ENCODE data around the gene RAB3B. TPM values are rescaled to one million over a fixed set of nuclear protein-coding genes. Genes with fewer than 3 reads are reported as not detected.
"Not testable (repeated sequence)": the region's sequence is repeated elsewhere in the genome, so short reads cannot be mapped to it uniquely, and the experiment has no call there.

The RAB3B gene
- total and polyA plus RNA-seq, 4 donors = 0.02 to 0.57 (median 0.11) TPM

DNA sequence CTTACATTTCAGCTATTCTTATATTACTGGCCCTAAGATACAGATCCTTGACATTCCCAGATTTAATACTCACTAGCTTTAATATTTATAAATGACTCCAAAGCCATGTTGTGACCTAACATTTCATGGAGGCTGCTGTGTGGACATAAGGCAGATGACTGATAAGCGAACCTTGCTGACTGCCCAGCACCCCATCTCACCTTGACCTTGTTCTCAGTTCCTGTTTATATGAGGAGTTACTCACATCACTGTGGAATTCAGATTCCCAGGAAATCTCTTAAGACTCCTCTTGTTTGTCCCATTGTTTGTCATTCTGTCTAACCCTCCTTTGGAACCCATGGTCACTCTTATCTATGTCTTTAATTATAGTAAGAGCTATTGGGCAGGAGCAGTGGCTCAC, 21.9 kb downstream of the RAB3B start:
- peaks cover 0 to 30% (median 6%) of the 10 kb centered on the region in 3 donors for H3K27me3 ChIP-seq (ENCODE audit: control insufficient read depth in 3 of 3, insufficient read depth in 3 of 3, low read length in 2 of 3)
- H3K27ac ChIP-seq (ENCODE audit: low read depth in 1 of 2, low read length in 1 of 2) = no peak overlapping the region
- ATAC-seq (ENCODE audit: insufficient read depth, low FRiP score) (no peak), DNase-seq (no peak)
- TF ChIP-seq, protein P1, sequence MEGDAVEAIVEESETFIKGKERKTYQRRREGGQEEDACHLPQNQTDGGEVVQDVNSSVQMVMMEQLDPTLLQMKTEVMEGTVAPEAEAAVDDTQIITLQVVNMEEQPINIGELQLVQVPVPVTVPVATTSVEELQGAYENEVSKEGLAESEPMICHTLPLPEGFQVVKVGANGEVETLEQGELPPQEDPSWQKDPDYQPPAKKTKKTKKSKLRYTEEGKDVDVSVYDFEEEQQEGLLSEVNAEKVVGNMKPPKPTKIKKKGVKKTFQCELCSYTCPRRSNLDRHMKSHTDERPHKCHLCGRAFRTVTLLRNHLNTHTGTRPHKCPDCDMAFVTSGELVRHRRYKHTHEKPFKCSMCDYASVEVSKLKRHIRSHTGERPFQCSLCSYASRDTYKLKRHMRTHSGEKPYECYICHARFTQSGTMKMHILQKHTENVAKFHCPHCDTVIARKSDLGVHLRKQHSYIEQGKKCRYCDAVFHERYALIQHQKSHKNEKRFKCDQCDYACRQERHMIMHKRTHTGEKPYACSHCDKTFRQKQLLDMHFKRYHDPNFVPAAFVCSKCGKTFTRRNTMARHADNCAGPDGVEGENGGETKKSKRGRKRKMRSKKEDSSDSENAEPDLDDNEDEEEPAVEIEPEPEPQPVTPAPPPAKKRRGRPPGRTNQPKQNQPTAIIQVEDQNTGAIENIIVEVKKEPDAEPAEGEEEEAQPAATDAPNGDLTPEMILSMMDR (IDR thresholded peaks at IDR 0.05; ENCODE audit: control extremely low read depth, extremely low read depth) = no peak
- no peak overlapping the region for H3K9ac ChIP-seq (ENCODE audit: insufficient read depth in 1 of 2, low read length in 2 of 2)
- no peaks in the 10 kb centered on the region for H3K9me3 ChIP-seq (ENCODE audit: control insufficient read depth in 4 of 4, insufficient read depth in 3 of 4, low read length in 3 of 4)
- WGBS, 2 donors = 83 to 89% methylated on average over 1 of the region's 1 CpG
- H3K4me1 ChIP-seq (ENCODE audit: control insufficient read depth in 5 of 5, insufficient read depth in 5 of 5, low read length in 5 of 5) = no peaks in the 10 kb centered on the region
- no peaks in the 10 kb centered on the region for H3K36me3 ChIP-seq (ENCODE audit: control insufficient read depth in 4 of 4, insufficient read depth in 4 of 4, low read length in 4 of 4)
- no peak overlapping the region for H3K4me3 ChIP-seq

GRCh38 chr1:51967213-51967791, 23.2 kb downstream of the RAB3B start:
- H3K4me3 ChIP-seq; DNase-seq; H3K4me1 ChIP-seq (ENCODE audit: control insufficient read depth in 5 of 5, insufficient read depth in 5 of 5, low read length in 5 of 5); H3K36me3 ChIP-seq (ENCODE audit: control insufficient read depth in 4 of 4, insufficient read depth in 4 of 4, low read length in 4 of 4); H3K27ac ChIP-seq (ENCODE audit: low read depth in 1 of 2, low read length in 1 of 2); H3K9ac ChIP-seq (ENCODE audit: insufficient read depth in 1 of 2, low read length in 2 of 2); H3K9me3 ChIP-seq (ENCODE audit: control insufficient read depth in 4 of 4, insufficient read depth in 3 of 4, low read length in 3 of 4); ATAC-seq (ENCODE audit: insufficient read depth, low FRiP score): not testable (repeated sequence)
- 90 to 93% methylated on average over 1 of the region's 1 CpG for WGBS, 2 donors
- H3K27me3 ChIP-seq (ENCODE audit: control insufficient read depth in 3 of 3, insufficient read depth in 3 of 3, low read length in 2 of 3) = peaks cover 0 to 43% (median 6%) of the 10 kb centered on the region in 3 donors

DNA sequence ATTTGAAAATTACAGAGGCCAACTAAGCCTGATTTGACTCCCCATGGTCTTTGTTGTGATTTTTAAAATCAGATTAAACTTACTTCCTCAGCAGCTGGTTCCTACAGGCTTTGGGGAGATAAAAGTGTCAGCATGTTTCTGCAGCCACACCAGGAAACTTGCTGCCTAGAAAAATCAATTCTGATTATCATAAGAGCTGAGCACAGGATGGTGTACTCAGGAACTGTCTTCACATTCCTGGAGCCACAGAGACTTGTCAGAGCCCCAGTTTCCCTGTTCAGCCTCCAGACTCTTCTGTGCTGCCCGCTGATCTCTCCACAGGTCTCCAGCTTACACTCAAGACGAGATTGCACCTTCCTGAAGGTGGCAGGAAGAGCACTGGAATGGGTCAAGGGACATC, 23.9 kb downstream of the RAB3B start:
- TF ChIP-seq, protein P1 (IDR thresholded peaks at IDR 0.05; ENCODE audit: control extremely low read depth, extremely low read depth) = no peak
- H3K9ac ChIP-seq (ENCODE audit: insufficient read depth in 1 of 2, low read length in 2 of 2) = no peak overlapping the region
- 70 to 81% methylated on average over 2 of the region's 2 CpGs for WGBS, 2 donors
- H3K4me3 ChIP-seq = no peak overlapping the region
- DNase-seq = no peak
- peaks cover 0 to 50% (median 10%) of the 10 kb centered on the region in 3 donors for H3K27me3 ChIP-seq (ENCODE audit: control insufficient read depth in 3 of 3, insufficient read depth in 3 of 3, low read length in 2 of 3)
- no peaks in the 10 kb centered on the region for H3K4me1 ChIP-seq (ENCODE audit: control insufficient read depth in 5 of 5, insufficient read depth in 5 of 5, low read length in 5 of 5)
- no peak for ATAC-seq (ENCODE audit: insufficient read depth, low FRiP score)
- H3K36me3 ChIP-seq (ENCODE audit: control insufficient read depth in 4 of 4, insufficient read depth in 4 of 4, low read length in 4 of 4) = no peaks in the 10 kb centered on the region
- no peak overlapping the region for H3K27ac ChIP-seq (ENCODE audit: low read depth in 1 of 2, low read length in 1 of 2)
- H3K9me3 ChIP-seq (ENCODE audit: control insufficient read depth in 4 of 4, insufficient read depth in 3 of 4, low read length in 3 of 4) = no peaks in the 10 kb centered on the region

- Histone ChIP-seq H3K27me3 (ENCODE audit: control insufficient read depth in 3 of 3, insufficient read depth in 3 of 3, low read length in 2 of 3) (peaks cover 0 to 70% (median 15%) of the 10 kb centered on the region in 3 donors), H3K4me1 (ENCODE audit: control insufficient read depth in 5 of 5, insufficient read depth in 5 of 5, low read length in 5 of 5) (no peaks in the 10 kb centered on the region), H3K4me3 (no peak overlapping the region), H3K9me3 (ENCODE audit: control insufficient read depth in 4 of 4, insufficient read depth in 3 of 4, low read length in 3 of 4) (peaks cover 0 to 1% (median 0%) of the 10 kb centered on the region in 4 donors), H3K9ac (ENCODE audit: insufficient read depth in 1 of 2, low read length in 2 of 2) (no peak overlapping the region), H3K27ac (ENCODE audit: low read depth in 1 of 2, low read length in 1 of 2) (no peak overlapping the region), H3K36me3 (ENCODE audit: control insufficient read depth in 4 of 4, insufficient read depth in 4 of 4, low read length in 4 of 4) (no peaks in the 10 kb centered on the region)
- 85 to 91% methylated on average over 4 of the region's 4 CpGs for WGBS, 2 donors
- DNase-seq = no peak
- no peak for ATAC-seq (ENCODE audit: insufficient read depth, low FRiP score)
- TF ChIP-seq, protein P1 (IDR thresholded peaks at IDR 0.05; ENCODE audit: control extremely low read depth, extremely low read depth) = no peak
Observed at GRCh38 chr1:51964309-51964696, 26.2 kb downstream of the RAB3B start.

Measured in lung (tissue), 12 donors.